Measurements from ENCODE around the gene OR10K1.

OR10K1 gene

DNA sequence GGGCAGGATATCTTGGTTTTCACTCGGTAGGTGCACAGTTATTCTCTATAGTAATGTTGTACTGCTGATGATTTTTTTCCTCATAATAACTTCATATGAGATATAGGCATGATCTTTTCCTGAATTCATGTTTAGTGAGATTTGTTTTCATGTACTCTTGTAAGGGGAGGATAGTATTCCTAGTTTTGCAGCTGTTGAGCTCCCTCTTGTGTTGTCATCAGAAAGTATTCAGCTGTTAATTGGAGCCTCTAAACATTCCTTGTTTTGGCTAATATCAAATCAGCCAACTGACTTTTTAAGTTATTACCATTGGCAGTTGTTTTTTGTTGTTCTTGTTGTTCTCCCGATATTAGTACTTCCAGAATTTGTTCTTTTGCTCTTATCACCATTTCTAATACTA, 34.7 kb downstream of the OR10K1 start:
- Histone ChIP-seq H3K27me3 (peaks cover 20% of the 10 kb centered on the region), H3K4me1 (ENCODE audit: control insufficient read depth in 1 of 2, insufficient read depth in 1 of 2, low read depth in 1 of 2, low read length in 1 of 2) (no peaks in the 10 kb centered on the region), H3K9me3 (no peaks in the 10 kb centered on the region), H3K4me3 (ENCODE audit: low read depth in 1 of 2, low read length in 1 of 2) (no peak overlapping the region), H3K27ac (no peak overlapping the region), H3K36me3 (no peaks in the 10 kb centered on the region)
- TF ChIP-seq, protein P1, sequence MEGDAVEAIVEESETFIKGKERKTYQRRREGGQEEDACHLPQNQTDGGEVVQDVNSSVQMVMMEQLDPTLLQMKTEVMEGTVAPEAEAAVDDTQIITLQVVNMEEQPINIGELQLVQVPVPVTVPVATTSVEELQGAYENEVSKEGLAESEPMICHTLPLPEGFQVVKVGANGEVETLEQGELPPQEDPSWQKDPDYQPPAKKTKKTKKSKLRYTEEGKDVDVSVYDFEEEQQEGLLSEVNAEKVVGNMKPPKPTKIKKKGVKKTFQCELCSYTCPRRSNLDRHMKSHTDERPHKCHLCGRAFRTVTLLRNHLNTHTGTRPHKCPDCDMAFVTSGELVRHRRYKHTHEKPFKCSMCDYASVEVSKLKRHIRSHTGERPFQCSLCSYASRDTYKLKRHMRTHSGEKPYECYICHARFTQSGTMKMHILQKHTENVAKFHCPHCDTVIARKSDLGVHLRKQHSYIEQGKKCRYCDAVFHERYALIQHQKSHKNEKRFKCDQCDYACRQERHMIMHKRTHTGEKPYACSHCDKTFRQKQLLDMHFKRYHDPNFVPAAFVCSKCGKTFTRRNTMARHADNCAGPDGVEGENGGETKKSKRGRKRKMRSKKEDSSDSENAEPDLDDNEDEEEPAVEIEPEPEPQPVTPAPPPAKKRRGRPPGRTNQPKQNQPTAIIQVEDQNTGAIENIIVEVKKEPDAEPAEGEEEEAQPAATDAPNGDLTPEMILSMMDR (IDR thresholded peaks at IDR 0.05): no peak

DNA sequence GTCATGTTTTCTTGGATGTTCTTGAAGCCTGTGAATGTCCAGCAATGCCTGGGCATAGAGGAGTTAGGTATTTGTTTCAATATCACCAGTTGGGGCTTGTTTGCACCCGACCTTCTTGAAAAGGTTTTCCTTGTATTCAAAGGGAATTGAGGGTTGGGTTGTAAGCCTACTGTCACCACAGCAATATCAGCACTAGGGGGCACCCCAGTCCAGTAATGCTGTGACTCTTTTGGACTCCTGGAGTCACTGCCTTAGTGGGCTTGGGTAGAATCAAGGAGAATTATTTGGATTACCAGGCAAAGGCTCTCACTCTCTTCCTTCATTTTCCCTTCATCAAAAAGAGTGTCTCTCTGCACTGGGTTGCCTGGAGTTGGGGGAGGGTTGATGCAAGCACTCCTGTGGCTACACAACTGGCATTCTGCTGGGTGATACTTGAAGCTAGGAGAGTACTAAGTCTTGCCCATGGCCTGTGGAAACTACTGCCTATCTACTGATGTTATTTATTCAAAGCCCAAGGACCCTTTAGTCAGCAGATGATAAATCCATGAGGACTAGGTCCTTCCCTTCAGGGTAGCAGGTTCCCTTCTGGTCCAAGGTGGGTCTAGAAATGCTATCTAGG, 44.8 kb downstream of the OR10K1 start:
- H3K36me3 ChIP-seq: no peaks in the 10 kb centered on the region
- H3K4me3 ChIP-seq (ENCODE audit: low read depth in 1 of 2, low read length in 1 of 2): no peak overlapping the region
- H3K4me1 ChIP-seq (ENCODE audit: control insufficient read depth in 1 of 2, insufficient read depth in 1 of 2, low read depth in 1 of 2, low read length in 1 of 2): no peaks in the 10 kb centered on the region
- TF ChIP-seq, protein P1 (IDR thresholded peaks at IDR 0.05): peak; percentile 21
- no peak overlapping the region for H3K27ac ChIP-seq
- peaks cover 2% of the 10 kb centered on the region for H3K27me3 ChIP-seq
- H3K9me3 ChIP-seq: no peaks in the 10 kb centered on the region

DNA sequence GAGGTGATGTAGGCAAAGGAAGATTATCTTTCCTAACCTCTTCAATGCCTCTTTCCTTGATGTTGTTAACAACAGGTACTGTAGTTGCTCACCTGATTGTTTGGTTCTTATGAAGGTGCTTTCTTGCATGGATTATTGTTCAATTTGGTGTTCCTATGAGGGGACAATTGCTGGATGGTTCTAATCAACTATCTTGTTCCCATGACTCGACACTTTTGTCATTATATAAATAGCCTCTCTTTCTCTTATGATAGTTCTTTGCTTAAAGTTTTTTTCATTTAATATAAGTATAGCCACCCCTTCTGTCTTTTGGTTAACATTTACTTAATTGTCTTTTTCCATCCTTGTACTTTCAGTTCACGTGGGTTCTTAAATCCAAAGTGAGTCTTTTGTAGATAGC, 45.9 kb downstream of the OR10K1 start:
- H3K4me1 ChIP-seq (ENCODE audit: control insufficient read depth in 1 of 2, insufficient read depth in 1 of 2, low read depth in 1 of 2, low read length in 1 of 2): no peaks in the 10 kb centered on the region
- H3K27ac ChIP-seq: no peak overlapping the region
- TF ChIP-seq, protein P1 (IDR thresholded peaks at IDR 0.05): no peak
- peaks cover 2% of the 10 kb centered on the region for H3K27me3 ChIP-seq
- no peaks in the 10 kb centered on the region for H3K9me3 ChIP-seq
- no peak overlapping the region for H3K4me3 ChIP-seq (ENCODE audit: low read depth in 1 of 2, low read length in 1 of 2)
- H3K36me3 ChIP-seq: no peaks in the 10 kb centered on the region

DNA sequence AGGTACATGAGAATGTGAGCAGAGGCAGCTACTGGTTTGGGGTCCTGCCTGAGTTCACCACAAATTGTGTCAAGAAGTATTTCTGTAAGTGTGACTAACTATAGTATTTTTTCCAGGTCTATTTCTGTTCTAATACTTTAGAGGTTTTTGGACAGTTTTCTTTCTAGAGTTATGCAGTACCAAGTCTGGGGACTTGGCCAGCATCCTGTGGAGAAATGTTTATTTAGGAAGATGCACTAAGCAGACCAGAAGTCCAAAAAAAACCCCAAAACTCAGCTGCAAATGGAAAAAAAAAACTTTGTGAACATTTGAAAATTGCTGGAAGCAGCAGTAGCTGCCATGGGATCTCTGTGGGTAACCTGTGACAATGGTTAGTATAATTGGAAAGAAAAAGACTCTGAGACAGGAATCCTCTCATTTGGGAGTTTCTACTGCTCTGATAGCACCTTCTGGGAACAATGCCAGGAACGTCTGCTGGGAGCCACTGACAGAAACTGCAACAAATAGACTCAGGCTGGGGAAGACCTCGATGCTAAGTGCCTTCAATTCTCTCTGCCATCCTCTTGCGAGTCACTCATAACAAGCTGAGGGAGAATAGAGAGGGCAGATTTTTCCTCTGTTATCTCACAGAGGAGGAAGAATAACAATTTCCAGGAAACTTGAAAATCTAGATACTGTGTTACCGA, 48.0 kb downstream of the OR10K1 start:
- H3K9me3 ChIP-seq: no peaks in the 10 kb centered on the region
- H3K4me1 ChIP-seq (ENCODE audit: control insufficient read depth in 1 of 2, insufficient read depth in 1 of 2, low read depth in 1 of 2, low read length in 1 of 2): no peaks in the 10 kb centered on the region
- H3K27me3 ChIP-seq: peaks cover 2% of the 10 kb centered on the region
- no peaks in the 10 kb centered on the region for H3K36me3 ChIP-seq
- H3K27ac ChIP-seq: no peak overlapping the region
- H3K4me3 ChIP-seq (ENCODE audit: low read depth in 1 of 2, low read length in 1 of 2): no peak overlapping the region
- TF ChIP-seq, protein P1 (IDR thresholded peaks at IDR 0.05): no peak

DNA sequence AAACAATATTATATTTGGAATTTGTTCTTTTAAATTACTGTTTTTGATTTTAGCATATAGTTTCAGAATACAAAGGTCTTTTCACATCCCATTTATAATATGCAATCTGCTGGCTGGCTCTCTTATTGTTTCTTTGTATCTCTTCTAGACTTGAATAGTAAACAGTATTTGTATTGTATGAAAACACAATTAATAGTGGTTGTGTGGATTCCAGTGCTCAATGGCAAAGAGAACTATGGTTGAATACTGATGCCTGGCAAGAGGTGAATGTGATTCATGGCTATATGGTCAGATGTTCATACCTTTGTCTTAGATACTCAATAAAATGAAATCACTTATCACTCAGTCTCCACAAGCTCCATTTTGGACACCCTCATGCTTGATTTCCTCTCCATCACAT, 55.3 kb downstream of the OR10K1 start:
- no peaks in the 10 kb centered on the region for H3K4me1 ChIP-seq (ENCODE audit: control insufficient read depth in 1 of 2, insufficient read depth in 1 of 2, low read depth in 1 of 2, low read length in 1 of 2)
- no peak overlapping the region for H3K27ac ChIP-seq
- H3K36me3 ChIP-seq: no peaks in the 10 kb centered on the region
- TF ChIP-seq, protein P1 (IDR thresholded peaks at IDR 0.05): no peak
- H3K9me3 ChIP-seq: no peaks in the 10 kb centered on the region
- no peak overlapping the region for H3K4me3 ChIP-seq (ENCODE audit: low read depth in 1 of 2, low read length in 1 of 2)
- H3K27me3 ChIP-seq: no peaks in the 10 kb centered on the region
